Peyer's patch (tissue), 4 donors: ENCODE results near the gene TSPAN16.

Source experiments
- POLR2A ChIP-seq, 2 donors: fragments of 450-650 bp; IDR thresholded peaks; one replicate each; pipeline ENCODE4 v1.5.1; 2017; ENCODE audit warnings: antibody characterized with exemption in 2 of 2, mild to moderate bottlenecking in 2 of 2, moderate library complexity in 2 of 2
- TF ChIP-seq, protein P1 (sequence below), 6 experiments: fragments of 450-650 bp in 4 of 6; fragments of 200-600 bp in 2 of 6; sonication (generic) in 1 of 6; IDR thresholded peaks; one replicate each; pipeline ENCODE4 v1.5.1; 2017 to 2019; ENCODE audit warnings: antibody characterized with exemption in 6 of 6, mild to moderate bottlenecking in 3 of 6, moderate library complexity in 1 of 6

DNA sequence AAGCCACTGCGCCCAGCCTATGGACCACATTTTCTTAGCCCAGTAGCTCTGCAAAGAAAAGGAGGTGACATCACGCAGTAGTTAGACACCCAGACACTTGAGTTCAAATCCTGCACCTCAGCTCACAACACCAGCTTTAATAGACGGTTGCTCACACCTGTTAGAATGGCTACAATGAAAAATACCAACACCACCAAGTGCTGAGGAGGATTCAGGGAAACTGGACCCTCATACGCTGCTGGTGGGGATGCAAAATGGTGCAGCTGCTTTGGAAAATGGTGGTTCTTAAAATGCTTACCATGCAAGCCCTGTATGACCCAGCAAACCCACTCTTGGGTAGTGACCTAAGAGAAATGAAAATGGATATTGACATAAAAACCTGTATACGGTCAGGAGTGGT lies 22.0 kb upstream of the TSPAN16 start:
- TF ChIP-seq, protein P1, sequence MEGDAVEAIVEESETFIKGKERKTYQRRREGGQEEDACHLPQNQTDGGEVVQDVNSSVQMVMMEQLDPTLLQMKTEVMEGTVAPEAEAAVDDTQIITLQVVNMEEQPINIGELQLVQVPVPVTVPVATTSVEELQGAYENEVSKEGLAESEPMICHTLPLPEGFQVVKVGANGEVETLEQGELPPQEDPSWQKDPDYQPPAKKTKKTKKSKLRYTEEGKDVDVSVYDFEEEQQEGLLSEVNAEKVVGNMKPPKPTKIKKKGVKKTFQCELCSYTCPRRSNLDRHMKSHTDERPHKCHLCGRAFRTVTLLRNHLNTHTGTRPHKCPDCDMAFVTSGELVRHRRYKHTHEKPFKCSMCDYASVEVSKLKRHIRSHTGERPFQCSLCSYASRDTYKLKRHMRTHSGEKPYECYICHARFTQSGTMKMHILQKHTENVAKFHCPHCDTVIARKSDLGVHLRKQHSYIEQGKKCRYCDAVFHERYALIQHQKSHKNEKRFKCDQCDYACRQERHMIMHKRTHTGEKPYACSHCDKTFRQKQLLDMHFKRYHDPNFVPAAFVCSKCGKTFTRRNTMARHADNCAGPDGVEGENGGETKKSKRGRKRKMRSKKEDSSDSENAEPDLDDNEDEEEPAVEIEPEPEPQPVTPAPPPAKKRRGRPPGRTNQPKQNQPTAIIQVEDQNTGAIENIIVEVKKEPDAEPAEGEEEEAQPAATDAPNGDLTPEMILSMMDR (IDR thresholded peaks at IDR 0.05) = no peak
- TF ChIP-seq POLR2A (IDR thresholded peaks at IDR 0.05) = no peak
